OCI-LY7 (cell line): ENCODE results near the gene TNMD.

Experiments
- CTCF ChIP-seq: fragments of 200-600 bp; sonication (generic); conservative IDR thresholded peaks from 2 replicates; pipeline ENCODE4 v1.5.1; 2014; ENCODE audit warnings: mild to moderate bottlenecking, antibody characterized with exemption, low read length, moderate library complexity, mixed read lengths
- EZH2phosphoT487 ChIP-seq: fragments of 200-600 bp; sonication (generic); IDR thresholded peaks from 2 replicates; pipeline ENCODE4 v1.6.1; 2018; ENCODE audit warnings: low read depth, borderline replicate concordance, mild to moderate bottlenecking, mixed run types, antibody characterized with exemption, low read length, moderate library complexity, mixed read lengths

DNA sequence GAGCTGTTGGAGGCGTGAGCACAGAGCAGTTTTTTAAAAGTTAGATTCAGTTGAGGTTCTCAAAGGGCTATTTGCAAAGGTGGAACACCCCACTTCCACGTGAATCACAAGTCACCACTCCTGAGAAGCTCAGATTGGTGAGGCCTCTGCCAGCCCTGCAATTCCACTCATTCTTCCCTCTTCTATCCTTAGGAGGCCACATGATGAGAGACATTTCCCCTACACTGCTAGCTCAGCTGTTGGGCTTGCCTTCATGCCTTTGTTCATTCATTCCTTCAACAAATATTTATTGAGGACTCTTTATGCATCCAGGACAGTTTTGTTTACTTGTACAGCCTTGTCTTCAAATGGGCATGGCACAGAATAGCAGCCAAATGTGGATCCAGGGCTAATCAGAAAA lies 63.0 kb downstream of the TNMD start:
- no peak for TF ChIP-seq CTCF
- no peak for TF ChIP-seq EZH2phosphoT487
